H7 (cell line): ENCODE measurements around the gene BZW2. TPM values are rescaled to one million over a fixed set of nuclear protein-coding genes. Genes with fewer than 3 reads are reported as not detected.

Experiments
- DNase-seq: peaks from one replicate; pipeline ENCODE4 v3.0.0; 2012
- H3K27me3 ChIP-seq: 2 replicates; pipeline ENCODE4 v1.6.0; 2011; ENCODE audit warnings: mild to moderate bottlenecking, low read length; ENCODE audit not compliant: control insufficient read depth, insufficient read depth
- H3K36me3 ChIP-seq: replicated peaks from 2 replicates; pipeline ENCODE4 v1.5.1; 2011; ENCODE audit warnings: low read length; ENCODE audit not compliant: control insufficient read depth, insufficient read depth
- H3K4me3 ChIP-seq: 2 replicates; pipeline ENCODE4 v1.5.1; 2011; ENCODE audit warnings: low read depth, mild to moderate bottlenecking, control low read depth, low read length, moderate library complexity; ENCODE audit not compliant: insufficient read depth
- total RNA-seq: library from RNA; depleted of rRNA; stranded (reverse); fragments of >200 nt; shearing (Covaris generic); gene quantifications from 2 replicates; pipeline ENCODE4 v1.2.3, GENCODE V29; 2014

The BZW2 gene
- total RNA-seq, 1 experiment from 2014 or later = 99.0 TPM

DNA sequence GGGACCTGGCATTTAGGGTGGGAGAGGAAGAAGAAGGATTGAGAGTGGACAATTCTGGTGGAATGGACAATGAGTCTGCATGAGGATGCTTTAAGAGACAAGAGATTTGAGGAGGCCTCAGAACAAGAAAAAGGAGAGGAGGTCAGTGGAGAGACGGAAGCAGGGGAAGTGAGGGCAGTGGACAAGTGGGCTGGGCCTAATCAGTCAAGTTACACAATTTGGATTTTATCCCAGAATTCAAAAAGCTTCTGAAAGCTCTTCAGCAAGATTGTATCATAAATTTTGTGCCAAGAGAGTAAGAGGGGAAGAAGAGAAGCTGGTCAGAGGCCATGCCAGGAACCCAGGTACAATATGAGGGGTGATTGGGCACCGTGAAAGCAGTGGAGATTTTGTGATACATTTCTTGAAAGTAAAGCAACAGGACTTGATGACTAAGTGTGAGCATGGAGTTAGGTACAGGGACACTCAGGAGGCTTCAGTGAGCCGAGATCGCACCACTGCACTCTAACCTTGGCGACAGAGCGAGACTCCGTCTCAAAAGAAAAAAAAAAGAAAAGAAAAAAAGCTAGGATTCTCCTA lies 88.3 kb downstream of the BZW2 start:
- DNase-seq = no peak
- Histone ChIP-seq H3K27me3 (no peaks in the 10 kb centered on the region), H3K4me3 (no peak overlapping the region), H3K36me3 (no peaks in the 10 kb centered on the region)

- no peaks in the 10 kb centered on the region for H3K36me3 ChIP-seq
- no peak overlapping the region for H3K4me3 ChIP-seq
- H3K27me3 ChIP-seq = no peaks in the 10 kb centered on the region
- DNase-seq = no peak
Observed at GRCh38 chr7:16735020-16735419, 89.0 kb downstream of the BZW2 start.

- no peak for DNase-seq
- no peak overlapping the region for H3K4me3 ChIP-seq
- no peaks in the 10 kb centered on the region for H3K27me3 ChIP-seq
- H3K36me3 ChIP-seq = no peaks in the 10 kb centered on the region
Observed at GRCh38 chr7:16738011-16738688, 92.2 kb downstream of the BZW2 start.

GRCh38 chr7:16739863-16740622 lies 94.1 kb downstream of the BZW2 start:
- H3K4me3 ChIP-seq = no peak overlapping the region

GRCh38 chr7:16740623-16740953 lies 94.6 kb downstream of the BZW2 start:
- H3K36me3 ChIP-seq = no peaks in the 10 kb centered on the region
- no peaks in the 10 kb centered on the region for H3K27me3 ChIP-seq
- DNase-seq = no peak
- H3K4me3 ChIP-seq = no peak overlapping the region

More at GRCh38 chr7:16739863-16740622, 94.1 kb downstream of the BZW2 start:
- Histone ChIP-seq H3K27me3 (no peaks in the 10 kb centered on the region), H3K36me3 (no peaks in the 10 kb centered on the region)
- no peak for DNase-seq

- Histone ChIP-seq H3K27me3 (no peaks in the 10 kb centered on the region), H3K36me3 (no peaks in the 10 kb centered on the region), H3K4me3 (no peak overlapping the region)
- no peak for DNase-seq
Observed at GRCh38 chr7:16740996-16741395, 95.0 kb downstream of the BZW2 start.

DNA sequence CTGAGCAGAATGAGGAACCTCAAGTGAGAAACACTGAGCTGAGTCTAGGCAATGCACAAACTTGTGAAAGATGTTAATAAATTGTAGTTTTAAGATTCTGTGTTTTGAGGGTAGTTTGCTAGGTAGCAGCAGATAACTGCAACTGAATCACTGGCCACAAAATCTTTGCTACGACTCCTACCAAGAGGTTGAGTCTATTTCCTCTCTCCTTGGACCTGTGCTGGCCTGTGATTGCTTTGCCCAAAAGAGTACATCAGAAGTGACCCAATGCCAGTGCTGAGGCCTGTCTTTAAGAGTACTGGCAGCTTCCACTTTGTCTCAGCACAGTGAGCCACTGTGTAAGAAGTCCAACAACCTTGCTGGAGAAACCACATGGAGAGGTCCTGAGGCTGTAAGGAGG lies 95.7 kb downstream of the BZW2 start:
- Histone ChIP-seq H3K36me3 (no peaks in the 10 kb centered on the region), H3K27me3 (no peaks in the 10 kb centered on the region), H3K4me3 (no peak overlapping the region)
- DNase-seq = no peak

DNA sequence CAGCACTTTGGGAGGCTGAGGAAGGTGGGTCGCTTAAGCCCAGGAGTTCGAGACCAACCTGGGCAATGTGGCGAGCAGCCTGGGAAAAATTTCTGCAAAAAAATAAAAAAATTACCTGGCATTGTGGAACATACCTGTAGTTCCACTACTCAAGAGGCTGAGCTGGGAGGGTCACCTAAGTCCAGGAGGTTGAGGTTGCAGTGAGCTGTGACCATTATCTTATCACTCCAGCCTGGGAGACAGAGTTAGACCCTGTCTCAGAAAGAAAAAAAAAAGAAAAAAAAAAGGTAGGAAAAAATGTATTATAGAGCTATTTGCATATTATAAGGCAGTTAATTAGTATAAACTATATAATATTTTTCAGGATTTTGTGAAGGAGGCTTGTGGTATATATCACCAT lies 96.6 kb downstream of the BZW2 start:
- no peaks in the 10 kb centered on the region for H3K36me3 ChIP-seq
- H3K27me3 ChIP-seq = no peaks in the 10 kb centered on the region
- DNase-seq = no peak
- H3K4me3 ChIP-seq = no peak overlapping the region

- DNase-seq = no peak
- Histone ChIP-seq H3K4me3 (no peak overlapping the region), H3K36me3 (no peaks in the 10 kb centered on the region), H3K27me3 (no peaks in the 10 kb centered on the region)
Observed at GRCh38 chr7:16743236-16743635, 97.3 kb downstream of the BZW2 start.

GRCh38 chr7:16744518-16745250 lies 98.7 kb downstream of the BZW2 start:
- no peak for DNase-seq
- no peak overlapping the region for H3K4me3 ChIP-seq
- H3K27me3 ChIP-seq = no peaks in the 10 kb centered on the region
- H3K36me3 ChIP-seq = no peaks in the 10 kb centered on the region

- DNase-seq = peak; percentile 14
- H3K4me3 ChIP-seq = no peak overlapping the region
Observed at GRCh38 chr7:16745645-16746044, 99.7 kb downstream of the BZW2 start.

DNA sequence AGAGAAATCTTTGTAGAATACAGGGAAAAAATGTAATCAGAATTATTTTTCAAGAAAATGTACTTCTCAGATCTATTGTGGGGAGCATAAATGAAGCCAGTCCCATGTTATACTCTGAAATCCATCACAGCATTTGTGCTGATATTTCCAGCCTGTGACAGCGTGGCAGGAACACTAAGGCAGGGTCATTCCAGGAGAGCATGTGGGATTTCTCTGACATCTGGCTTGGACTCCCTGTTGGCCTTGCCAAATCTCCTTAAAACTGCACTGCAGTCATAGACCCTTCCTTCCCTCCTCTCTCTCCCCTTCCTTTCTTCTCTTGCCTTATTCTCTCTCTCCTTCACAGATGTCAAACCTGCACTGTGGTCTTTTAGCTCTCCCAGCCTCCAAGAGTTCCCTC lies 101.1 kb downstream of the BZW2 start:
- H3K36me3 ChIP-seq = no peaks in the 10 kb centered on the region
- H3K27me3 ChIP-seq = no peaks in the 10 kb centered on the region
- no peak for DNase-seq
- no peak overlapping the region for H3K4me3 ChIP-seq

More at GRCh38 chr7:16745645-16746044, 99.7 kb downstream of the BZW2 start:
- H3K27me3 ChIP-seq = no peaks in the 10 kb centered on the region
- H3K36me3 ChIP-seq = no peaks in the 10 kb centered on the region

DNA sequence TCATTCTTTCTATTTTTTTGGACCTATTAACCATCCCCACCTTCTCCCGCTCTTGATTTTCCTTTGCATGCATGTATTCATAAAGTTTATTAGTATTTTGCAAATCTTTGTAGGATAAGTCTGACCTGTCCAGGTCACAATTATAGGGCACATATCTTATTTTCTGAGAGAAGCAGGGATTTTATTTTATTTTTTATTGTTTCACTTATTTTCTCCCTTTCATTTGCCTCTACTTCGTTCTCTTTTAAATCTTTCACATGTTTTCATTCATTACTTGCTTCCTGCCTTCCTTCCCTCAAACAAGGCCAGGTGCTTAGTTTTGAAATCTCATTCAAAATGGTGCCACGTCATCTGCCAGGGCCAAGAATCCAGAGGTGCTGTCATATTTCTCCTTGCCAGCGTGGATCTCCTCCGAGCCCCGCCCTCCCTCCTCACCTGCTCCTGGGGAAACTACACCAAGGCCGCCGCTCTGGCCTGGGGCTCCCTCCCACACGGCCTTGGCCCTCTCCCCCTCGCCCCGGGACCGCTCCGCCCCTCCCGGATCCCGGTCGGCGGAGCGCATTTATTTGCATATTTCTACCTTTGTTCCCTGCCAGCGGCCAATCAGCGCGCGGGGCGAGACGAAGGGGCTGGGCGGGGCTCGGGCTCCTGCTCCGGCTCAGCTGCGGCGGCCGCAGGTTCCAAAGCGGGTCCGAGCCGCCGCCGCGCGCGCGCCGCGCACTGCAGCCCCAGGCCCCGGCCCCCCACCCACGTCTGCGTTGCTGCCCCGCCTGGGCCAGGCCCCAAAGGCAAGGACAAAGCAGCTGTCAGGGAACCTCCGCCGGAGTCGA lies 107.3 kb downstream of the BZW2 start, which contains the start of gene TSPAN13:
Gene TSPAN13 (plus strand): TSS at position 654 of the 830 bp plus-strand sequence. CDS start 213 bp downstream, outside the sequence.
- Histone ChIP-seq H3K36me3 (no peaks in the 10 kb centered on the region), H3K27me3 (no peaks in the 10 kb centered on the region; the same call in 1 of the 2 replicates), H3K4me3 (peak within 1 kb of the TSS; percentile 95)
- peak; percentile 95 for DNase-seq
